ENCODE data around the gene PIMREG. TPM values are rescaled to one million over a fixed set of nuclear protein-coding genes. Genes with fewer than 3 reads are reported as not detected.

Gene PIMREG
- polyA plus RNA-seq, 1 donor = 9.7 TPM

DNA sequence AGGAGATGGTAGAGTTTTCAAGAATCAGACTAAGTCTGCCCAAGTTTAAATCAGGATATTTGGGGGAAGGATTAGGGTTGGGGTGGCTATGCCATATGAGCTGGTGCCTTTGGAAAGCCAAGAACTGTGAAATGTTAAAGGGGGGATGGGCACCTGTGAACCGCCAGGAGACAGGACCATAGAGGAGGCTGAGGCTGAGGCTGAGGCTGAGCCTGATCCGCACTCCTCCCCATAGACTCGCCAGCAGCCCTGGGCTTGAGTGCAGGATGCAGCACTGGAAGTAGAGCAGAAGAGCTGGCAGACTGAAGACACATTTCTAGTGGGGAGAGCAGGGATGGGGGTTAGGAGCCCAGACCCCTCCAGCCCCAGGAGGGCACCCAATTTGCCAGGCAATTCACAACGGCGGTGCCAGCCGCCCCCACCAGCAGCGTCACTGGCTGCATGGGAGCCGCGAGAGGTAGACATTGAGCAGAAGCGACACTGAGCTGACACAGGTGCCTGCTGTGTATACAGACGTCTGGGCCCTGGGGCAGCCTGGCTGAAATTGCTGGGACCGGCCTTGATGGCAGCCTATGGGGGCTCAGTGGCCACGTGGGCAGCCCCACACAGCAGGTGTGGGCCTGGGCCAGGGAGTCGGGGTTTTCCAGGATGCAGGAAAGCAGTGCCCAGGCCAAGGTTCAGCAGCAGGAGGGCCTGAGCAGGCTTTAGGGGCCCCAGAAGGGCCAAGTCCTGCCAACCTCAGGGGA lies 9.2 kb downstream of the PIMREG start:
- Histone ChIP-seq H3K27ac (ENCODE audit: low read length) (no peak overlapping the region), H3K4me1 (ENCODE audit: control insufficient read depth, insufficient read depth, low read length) (peaks cover 5% of the 10 kb centered on the region), H3K27me3 (ENCODE audit: control insufficient read depth, insufficient read depth, low read length) (peaks cover 5% of the 10 kb centered on the region), H3K4me3 (ENCODE audit: low read length) (no peak overlapping the region), H3K9me3 (ENCODE audit: control insufficient read depth, low read depth, low read length) (no peaks in the 10 kb centered on the region), H3K36me3 (ENCODE audit: control insufficient read depth, insufficient read depth, low read length) (no peaks in the 10 kb centered on the region)
- WGBS (ENCODE audit: insufficient coverage, low lambda C conversion rate) = no CpG with 5 or more reads among the region's 14 CpGs
- no peak for DNase-seq

- peaks cover 5% of the 10 kb centered on the region for H3K27me3 ChIP-seq (ENCODE audit: control insufficient read depth, insufficient read depth, low read length)
- H3K36me3 ChIP-seq (ENCODE audit: control insufficient read depth, insufficient read depth, low read length) = no peaks in the 10 kb centered on the region
- H3K4me3 ChIP-seq (ENCODE audit: low read length) = peak overlapping the region; percentile 23
- DNase-seq = no peak
- H3K27ac ChIP-seq (ENCODE audit: low read length) = no peak overlapping the region
- peaks cover 5% of the 10 kb centered on the region for H3K4me1 ChIP-seq (ENCODE audit: control insufficient read depth, insufficient read depth, low read length)
- no CpG with 5 or more reads among the region's 35 CpGs for WGBS (ENCODE audit: insufficient coverage, low lambda C conversion rate)
- no peaks in the 10 kb centered on the region for H3K9me3 ChIP-seq (ENCODE audit: control insufficient read depth, low read depth, low read length)
These were observed 10.5 kb downstream of the PIMREG start for GRCh38 chr17:6454495-6455320.

- peaks cover 5% of the 10 kb centered on the region for H3K4me1 ChIP-seq (ENCODE audit: control insufficient read depth, insufficient read depth, low read length)
- H3K27ac ChIP-seq (ENCODE audit: low read length) = no peak overlapping the region
- peaks cover 5% of the 10 kb centered on the region for H3K27me3 ChIP-seq (ENCODE audit: control insufficient read depth, insufficient read depth, low read length)
- peak overlapping the region; percentile 23 for H3K4me3 ChIP-seq (ENCODE audit: low read length)
- peak; percentile 64 to 70 for DNase-seq
- H3K36me3 ChIP-seq (ENCODE audit: control insufficient read depth, insufficient read depth, low read length) = no peaks in the 10 kb centered on the region
- WGBS (ENCODE audit: insufficient coverage, low lambda C conversion rate) = no CpG with 5 or more reads among the region's 35 CpGs
- no peaks in the 10 kb centered on the region for H3K9me3 ChIP-seq (ENCODE audit: control insufficient read depth, low read depth, low read length)
These were observed 11.1 kb downstream of the PIMREG start for GRCh38 chr17:6455321-6455705.

DNA sequence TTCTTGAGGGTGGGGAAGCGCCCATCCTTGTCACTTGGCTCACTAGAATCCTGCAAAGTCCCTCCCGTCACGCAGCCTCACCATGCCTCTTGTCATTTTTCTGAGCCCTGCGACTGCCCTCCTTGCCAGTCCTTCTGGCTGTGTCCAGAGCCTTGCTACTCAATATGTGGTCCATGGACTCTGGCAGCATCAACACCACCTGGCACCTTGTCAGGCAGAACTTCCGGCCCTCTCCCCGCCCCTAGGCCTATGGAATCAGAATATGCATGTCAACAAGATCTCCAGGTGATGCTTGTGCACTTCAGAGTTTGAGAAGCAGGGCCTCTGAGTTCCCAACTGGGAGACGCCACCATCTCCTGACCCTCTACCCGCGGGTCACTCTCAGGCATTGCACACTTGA lies 12.1 kb downstream of the PIMREG start:
- no CpG with 5 or more reads among the region's 9 CpGs for WGBS (ENCODE audit: insufficient coverage, low lambda C conversion rate)
- DNase-seq = no peak

DNA sequence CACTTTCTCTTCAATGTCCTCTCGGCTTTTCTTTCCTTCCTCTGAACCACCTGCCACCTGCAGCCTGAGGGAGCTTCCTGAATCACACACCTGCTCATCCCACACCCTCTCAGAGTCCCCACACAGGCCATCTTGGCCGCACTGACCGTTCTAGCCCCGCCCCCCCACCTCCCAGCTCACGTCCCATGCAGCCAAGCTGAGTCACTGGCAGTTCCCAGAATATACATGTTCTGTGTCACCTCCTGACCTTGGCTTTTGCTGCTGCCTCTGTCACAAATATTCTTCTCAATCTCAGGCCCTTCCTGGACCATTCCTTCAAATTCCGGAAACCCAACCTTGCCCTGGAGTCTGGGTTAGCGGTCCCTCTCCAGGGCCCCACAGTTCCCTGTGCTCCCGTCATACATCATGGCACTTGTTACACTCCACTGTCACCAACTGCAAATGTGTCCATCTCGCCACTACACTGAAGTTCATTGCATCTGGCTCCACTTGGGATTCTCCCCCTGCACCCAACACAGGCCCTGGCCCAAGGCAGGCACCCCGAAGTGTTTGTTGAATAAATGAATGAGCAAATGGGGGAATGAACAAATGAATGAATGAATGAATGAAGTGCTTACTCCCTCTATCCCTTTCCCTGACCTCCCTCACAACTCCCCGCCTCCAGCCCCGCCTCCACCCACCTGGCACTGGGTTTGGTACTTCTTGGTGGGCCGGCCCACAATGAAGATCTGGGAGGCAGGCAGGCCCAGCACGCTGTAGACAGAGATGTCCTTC lies 12.8 kb downstream of the PIMREG start:
- Histone ChIP-seq H3K4me3 (ENCODE audit: low read length) (no peak overlapping the region), H3K4me1 (ENCODE audit: control insufficient read depth, insufficient read depth, low read length) (peaks cover 5% of the 10 kb centered on the region), H3K36me3 (ENCODE audit: control insufficient read depth, insufficient read depth, low read length) (no peaks in the 10 kb centered on the region), H3K27ac (ENCODE audit: low read length) (no peak overlapping the region), H3K9me3 (ENCODE audit: control insufficient read depth, low read depth, low read length) (no peaks in the 10 kb centered on the region), H3K27me3 (ENCODE audit: control insufficient read depth, insufficient read depth, low read length) (peaks cover 5% of the 10 kb centered on the region)
- no peak for DNase-seq
- 80% methylated on average over 2 of the region's 14 CpGs for WGBS (ENCODE audit: insufficient coverage, low lambda C conversion rate)

More for the DNA sequence above, 12.1 kb downstream of the PIMREG start:
- Histone ChIP-seq H3K27ac (ENCODE audit: low read length) (no peak overlapping the region), H3K27me3 (ENCODE audit: control insufficient read depth, insufficient read depth, low read length) (peaks cover 5% of the 10 kb centered on the region), H3K9me3 (ENCODE audit: control insufficient read depth, low read depth, low read length) (no peaks in the 10 kb centered on the region), H3K36me3 (ENCODE audit: control insufficient read depth, insufficient read depth, low read length) (no peaks in the 10 kb centered on the region), H3K4me1 (ENCODE audit: control insufficient read depth, insufficient read depth, low read length) (peaks cover 5% of the 10 kb centered on the region), H3K4me3 (ENCODE audit: low read length) (no peak overlapping the region)

DNA sequence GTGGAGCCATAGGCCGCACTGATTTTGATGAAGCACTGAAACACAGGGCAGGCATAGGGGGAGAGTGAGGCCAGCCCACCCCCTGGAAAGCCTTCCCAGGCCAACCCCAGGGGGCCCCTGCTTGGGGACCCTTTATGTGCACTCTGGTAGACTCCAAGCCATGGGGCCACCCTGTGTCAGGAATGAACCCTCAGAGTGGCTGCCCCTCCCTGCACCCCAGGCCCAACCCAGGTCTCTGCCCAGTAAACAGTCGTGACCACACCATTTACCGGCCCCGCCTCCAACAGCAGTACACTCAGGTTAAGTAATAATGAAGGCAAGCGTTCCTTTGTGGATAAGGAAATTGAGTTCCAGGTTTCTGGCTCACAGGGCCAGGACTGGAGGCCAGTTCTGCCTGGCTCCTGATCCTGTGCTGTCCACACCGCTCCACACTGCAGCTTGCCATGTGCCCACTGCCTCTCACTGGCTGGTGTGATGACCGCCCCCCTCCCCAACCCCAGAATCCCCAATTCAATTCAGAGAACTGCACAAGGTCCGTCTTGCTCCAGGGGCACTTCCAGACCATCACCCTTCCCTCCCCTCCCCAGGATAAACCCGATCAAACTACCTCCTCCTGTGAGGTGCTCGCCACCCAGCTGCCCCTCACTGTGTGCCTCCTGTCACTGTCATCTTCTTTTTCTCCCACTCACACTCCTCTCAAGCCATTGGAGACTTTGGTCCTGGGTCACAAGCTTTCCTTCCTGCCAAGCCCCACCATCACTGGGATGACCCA lies 13.6 kb downstream of the PIMREG start:
- peak; percentile 20 to 60 for DNase-seq
- H3K27me3 ChIP-seq (ENCODE audit: control insufficient read depth, insufficient read depth, low read length) = peaks cover 5% of the 10 kb centered on the region
- H3K9me3 ChIP-seq (ENCODE audit: control insufficient read depth, low read depth, low read length) = no peaks in the 10 kb centered on the region
- H3K4me3 ChIP-seq (ENCODE audit: low read length) = no peak overlapping the region
- no peaks in the 10 kb centered on the region for H3K36me3 ChIP-seq (ENCODE audit: control insufficient read depth, insufficient read depth, low read length)
- peaks cover 5% of the 10 kb centered on the region for H3K4me1 ChIP-seq (ENCODE audit: control insufficient read depth, insufficient read depth, low read length)
- no CpG with 5 or more reads among the region's 10 CpGs for WGBS (ENCODE audit: insufficient coverage, low lambda C conversion rate)
- H3K27ac ChIP-seq (ENCODE audit: low read length) = no peak overlapping the region

DNA sequence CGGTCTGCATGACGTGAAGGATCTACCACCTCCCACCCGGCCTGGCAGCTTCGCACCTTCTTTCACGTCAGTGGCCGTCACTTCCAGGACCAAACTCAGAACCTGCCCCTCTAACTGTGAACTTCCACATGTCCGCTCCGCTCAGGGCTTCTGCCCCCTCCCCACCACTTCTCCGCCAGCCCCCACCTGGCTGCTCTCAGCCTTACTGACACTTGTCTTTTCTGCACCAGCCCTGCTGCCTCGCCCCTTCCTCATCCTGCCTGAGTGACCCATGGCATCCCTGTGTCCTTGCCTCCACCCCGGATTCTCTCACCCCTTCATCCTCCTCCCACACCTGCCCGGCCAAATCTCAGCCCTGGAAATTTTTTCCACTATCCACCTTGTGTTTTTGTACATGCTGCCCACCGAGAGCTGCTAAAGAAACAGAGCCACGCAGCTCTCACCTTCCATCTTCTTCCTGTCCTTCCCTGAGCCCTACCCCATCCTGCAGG lies 14.2 kb downstream of the PIMREG start:
- DNase-seq = no peak
- Histone ChIP-seq H3K27me3 (ENCODE audit: control insufficient read depth, insufficient read depth, low read length) (peaks cover 5% of the 10 kb centered on the region), H3K36me3 (ENCODE audit: control insufficient read depth, insufficient read depth, low read length) (no peaks in the 10 kb centered on the region), H3K27ac (ENCODE audit: low read length) (no peak overlapping the region), H3K9me3 (ENCODE audit: control insufficient read depth, low read depth, low read length) (no peaks in the 10 kb centered on the region), H3K4me1 (ENCODE audit: control insufficient read depth, insufficient read depth, low read length) (peaks cover 5% of the 10 kb centered on the region), H3K4me3 (ENCODE audit: low read length) (no peak overlapping the region)
- WGBS (ENCODE audit: insufficient coverage, low lambda C conversion rate) = 100% methylated on average over 1 of the region's 14 CpGs

- 100% methylated on average over 1 of the region's 9 CpGs for WGBS (ENCODE audit: insufficient coverage, low lambda C conversion rate)
- H3K27ac ChIP-seq (ENCODE audit: low read length) = no peak overlapping the region
- H3K4me3 ChIP-seq (ENCODE audit: low read length) = no peak overlapping the region
- no peaks in the 10 kb centered on the region for H3K36me3 ChIP-seq (ENCODE audit: control insufficient read depth, insufficient read depth, low read length)
- no peaks in the 10 kb centered on the region for H3K9me3 ChIP-seq (ENCODE audit: control insufficient read depth, low read depth, low read length)
- H3K4me1 ChIP-seq (ENCODE audit: control insufficient read depth, insufficient read depth, low read length) = no peaks in the 10 kb centered on the region
- DNase-seq = no peak
- H3K27me3 ChIP-seq (ENCODE audit: control insufficient read depth, insufficient read depth, low read length) = no peaks in the 10 kb centered on the region
These were observed 16.4 kb downstream of the PIMREG start for GRCh38 chr17:6460531-6461161.

GRCh38 chr17:6461246-6461645 lies 17.0 kb downstream of the PIMREG start:
- Histone ChIP-seq H3K36me3 (ENCODE audit: control insufficient read depth, insufficient read depth, low read length) (no peaks in the 10 kb centered on the region), H3K9me3 (ENCODE audit: control insufficient read depth, low read depth, low read length) (no peaks in the 10 kb centered on the region), H3K27me3 (ENCODE audit: control insufficient read depth, insufficient read depth, low read length) (no peaks in the 10 kb centered on the region), H3K4me1 (ENCODE audit: control insufficient read depth, insufficient read depth, low read length) (no peaks in the 10 kb centered on the region), H3K27ac (ENCODE audit: low read length) (no peak overlapping the region), H3K4me3 (ENCODE audit: low read length) (no peak overlapping the region)
- no peak for DNase-seq
- WGBS (ENCODE audit: insufficient coverage, low lambda C conversion rate) = no CpG with 5 or more reads among the region's 14 CpGs
